Mesendoderm (in vitro differentiated cells): ENCODE results near the gene HAUS8.

Source experiments
- DNase-seq: peaks from one replicate; pipeline ENCODE4 v3.0.0; 2013
- H2AK5ac ChIP-seq: 2 replicates; pipeline ENCODE4 v1.6.1; 2013; ENCODE audit warnings: low read length, inconsistent platforms
- H2BK120ac ChIP-seq: 2 replicates; pipeline ENCODE4 v1.6.1; 2013; ENCODE audit warnings: low read depth, mild to moderate bottlenecking, low read length, moderate library complexity, mixed read lengths
- H2BK15ac ChIP-seq: replicated peaks from 2 replicates; pipeline ENCODE4 v1.6.1; 2013; ENCODE audit warnings: low read depth, mild to moderate bottlenecking, moderate library complexity
- H2BK5ac ChIP-seq: 2 replicates; pipeline ENCODE4 v1.6.1; 2013; ENCODE audit warnings: low read length, inconsistent platforms
- H3K18ac ChIP-seq: 2 replicates; pipeline ENCODE4 v1.6.1; 2013; ENCODE audit warnings: mild to moderate bottlenecking, low read length, mixed read lengths
- H3K23ac ChIP-seq: one replicate; pipeline ENCODE4 v1.6.1; 2013; ENCODE audit warnings: low read length
- H3K27ac ChIP-seq: 2 replicates; pipeline ENCODE4 v1.5.1; 2013; ENCODE audit warnings: low read depth, mild to moderate bottlenecking, inconsistent platforms, low read length, moderate library complexity
- H3K27me3 ChIP-seq: 2 replicates; pipeline ENCODE4 v1.6.1; 2013; ENCODE audit warnings: low read length, control low read depth, mild to moderate bottlenecking, inconsistent platforms; ENCODE audit not compliant: insufficient read depth, poor library complexity
- H3K36me3 ChIP-seq: 2 replicates; pipeline ENCODE4 v1.6.1; 2013; ENCODE audit warnings: low read length, inconsistent platforms; ENCODE audit not compliant: control insufficient read depth, insufficient read depth
- H3K4ac ChIP-seq: one replicate; pipeline ENCODE4 v1.6.1; 2013; ENCODE audit warnings: low read depth, mild to moderate bottlenecking, low read length, moderate library complexity
- H3K4me1 ChIP-seq: 2 replicates; pipeline ENCODE4 v1.6.1; 2013; ENCODE audit warnings: low read depth, low read length, inconsistent platforms; ENCODE audit not compliant: control insufficient read depth
- H3K4me2 ChIP-seq: 2 replicates; pipeline ENCODE4 v1.6.1; 2013; ENCODE audit warnings: low read length
- H3K4me3 ChIP-seq: 2 replicates; pipeline ENCODE4 v1.5.1; 2013; ENCODE audit warnings: mild to moderate bottlenecking, low read length
- H3K56ac ChIP-seq: one replicate; pipeline ENCODE4 v1.6.1; 2013; ENCODE audit warnings: low read length
- H3K79me1 ChIP-seq: 2 replicates; pipeline ENCODE4 v1.6.1; 2013; ENCODE audit warnings: low read length, inconsistent platforms
- H3K79me2 ChIP-seq: 2 replicates; pipeline ENCODE4 v1.6.1; 2013; ENCODE audit warnings: mild to moderate bottlenecking, low read length; ENCODE audit not compliant: control insufficient read depth, insufficient read depth
- H3K9ac ChIP-seq: 2 replicates; pipeline ENCODE4 v1.6.1; 2013; ENCODE audit warnings: low read length, inconsistent platforms
- H4K5ac ChIP-seq: one replicate; pipeline ENCODE4 v1.6.1; 2013; ENCODE audit warnings: low read length
- H4K8ac ChIP-seq: one replicate; pipeline ENCODE4 v1.6.1; 2013; ENCODE audit warnings: low read depth, mild to moderate bottlenecking, control low read depth, low read length, moderate library complexity
- WGBS: extraction: QIAGEN DNeasy Blood & Tissue Kit; methylation state at CpG from one replicate; pipeline ENCODE4 v1.1.7; 2013; ENCODE audit warnings: low lambda C conversion rate, missing lambda C conversion rate; ENCODE audit not compliant: insufficient coverage; ENCODE audit errors: extremely low coverage; 5-methylcytosine and 5-hydroxymethylcytosine counted together

Gene HAUS8

GRCh38 chr19:17077447-17078028 lies 2.3 kb upstream of the HAUS8 start:
- Histone ChIP-seq H3K79me2 (peaks cover 71% of the 10 kb centered on the region), H3K79me1 (peaks cover 30% of the 10 kb centered on the region), H3K27ac (no peak overlapping the region), H3K27me3 (no peaks in the 10 kb centered on the region), H3K4me2 (no peak overlapping the region), H2BK15ac (no peak overlapping the region), H3K4me1 (peaks cover 5% of the 10 kb centered on the region), H2AK5ac (no peak overlapping the region), H4K5ac (no peak overlapping the region), H2BK120ac (no peak overlapping the region), H3K4me3 (no peak overlapping the region), H3K36me3 (no peaks in the 10 kb centered on the region), H3K9ac (peak overlapping the region; percentile 1), H2BK5ac (no peak overlapping the region), H3K18ac (no peak overlapping the region), H3K4ac (no peak overlapping the region), H3K56ac (no peak overlapping the region), H3K23ac (no peak overlapping the region), H4K8ac (no peak overlapping the region)
- no peak for DNase-seq
- WGBS, result no CpG with 5 or more reads among the region's 17 CpGs

DNA sequence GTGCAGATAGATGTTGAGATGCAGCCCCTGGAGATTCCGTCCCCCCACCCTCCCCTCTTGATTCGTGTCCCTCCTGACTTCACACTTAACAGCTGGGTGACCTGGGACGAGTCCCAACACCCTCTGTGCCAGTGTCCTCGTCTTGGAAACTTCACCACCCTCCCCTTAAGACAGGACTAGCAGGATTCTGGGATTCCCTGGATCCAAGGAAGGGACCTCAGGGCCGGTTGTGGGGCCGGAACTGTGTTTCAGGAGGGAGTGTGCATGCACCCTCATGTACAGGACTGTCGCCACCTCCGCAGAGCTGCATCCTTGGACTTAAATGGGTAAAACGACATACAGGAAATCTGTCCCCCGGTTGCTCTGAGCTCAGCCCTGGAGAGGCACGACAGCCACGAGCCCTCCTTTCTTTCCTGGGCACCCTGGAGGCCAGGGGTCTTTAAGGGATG lies 1.3 kb upstream of the HAUS8 start:
- H3K4ac ChIP-seq, result no peak overlapping the region
- H3K56ac ChIP-seq, result peak overlapping the region; percentile 96
- H3K79me2 ChIP-seq, result peaks cover 64% of the 10 kb centered on the region
- no peak overlapping the region for H4K5ac ChIP-seq
- H3K23ac ChIP-seq, result no peak overlapping the region
- no peaks in the 10 kb centered on the region for H3K36me3 ChIP-seq
- H3K4me2 ChIP-seq, result peak overlapping the region; percentile 88
- no peak overlapping the region for H2BK5ac ChIP-seq
- H4K8ac ChIP-seq, result no peak overlapping the region
- no CpG with 5 or more reads among the region's 12 CpGs for WGBS
- H3K18ac ChIP-seq, result peak overlapping the region; percentile 65
- no peak overlapping the region for H3K27ac ChIP-seq
- H3K79me1 ChIP-seq, result peaks cover 23% of the 10 kb centered on the region
- peak overlapping the region; percentile 72 for H3K4me3 ChIP-seq
- H3K27me3 ChIP-seq, result no peaks in the 10 kb centered on the region
- H3K9ac ChIP-seq, result peak overlapping the region; percentile 93
- no peak overlapping the region for H2AK5ac ChIP-seq
- no peak for DNase-seq
- H3K4me1 ChIP-seq, result peaks cover 5% of the 10 kb centered on the region
- no peak overlapping the region for H2BK120ac ChIP-seq
- no peak overlapping the region for H2BK15ac ChIP-seq

DNA sequence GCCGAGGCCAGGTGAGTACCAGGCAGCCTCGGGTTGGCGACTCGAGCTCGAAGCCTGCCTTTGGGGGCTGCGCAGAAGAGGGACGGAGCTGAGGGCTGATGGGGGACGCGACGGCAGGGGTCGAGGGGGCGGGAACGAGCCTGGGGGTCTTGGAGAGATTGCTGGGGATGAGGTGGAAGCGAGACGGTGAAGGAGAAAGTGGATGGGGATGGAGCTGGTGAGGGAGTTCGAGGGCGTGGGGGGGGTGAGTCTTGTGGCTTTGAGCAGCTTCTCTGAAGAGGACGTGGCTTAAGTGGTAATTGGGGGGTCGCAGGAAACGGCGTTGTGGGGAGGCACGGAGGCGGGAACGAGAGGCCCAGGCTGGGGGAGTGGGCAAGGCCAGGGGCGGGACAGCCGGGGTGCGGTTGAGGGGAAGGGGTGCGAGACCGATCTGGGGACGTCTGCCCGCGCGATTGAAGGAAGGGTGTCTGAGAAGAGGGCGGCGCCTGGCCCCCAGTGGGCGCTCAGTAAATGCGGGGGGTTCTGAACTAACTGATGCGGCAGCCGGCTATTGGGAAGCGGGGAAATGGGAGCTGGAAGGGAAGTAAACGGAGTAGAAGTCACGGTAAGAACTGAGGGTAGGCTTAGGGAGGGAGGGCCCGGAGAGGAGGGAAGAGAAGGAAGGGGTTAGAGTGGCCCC lies 751 bp upstream of the HAUS8 start:
- Histone ChIP-seq H2AK5ac (no peak overlapping the region), H3K79me1 (peaks cover 23% of the 10 kb centered on the region), H3K4me2 (peak overlapping the region; percentile 88), H3K4me1 (peaks cover 5% of the 10 kb centered on the region), H4K5ac (no peak overlapping the region), H2BK120ac (no peak overlapping the region), H3K56ac (peak overlapping the region; percentile 96), H3K18ac (peak overlapping the region; percentile 65), H3K27ac (peak overlapping the region; percentile 58), H3K36me3 (no peaks in the 10 kb centered on the region), H2BK15ac (no peak overlapping the region), H3K9ac (peak overlapping the region; percentile 93), H3K4me3 (peak overlapping the region; percentile 72), H3K79me2 (peaks cover 60% of the 10 kb centered on the region), H3K27me3 (no peaks in the 10 kb centered on the region), H4K8ac (no peak overlapping the region), H2BK5ac (peak overlapping the region; percentile 20), H3K4ac (no peak overlapping the region), H3K23ac (no peak overlapping the region)
- no CpG with 5 or more reads among the region's 43 CpGs for WGBS
- peak; percentile 84 for DNase-seq

DNA sequence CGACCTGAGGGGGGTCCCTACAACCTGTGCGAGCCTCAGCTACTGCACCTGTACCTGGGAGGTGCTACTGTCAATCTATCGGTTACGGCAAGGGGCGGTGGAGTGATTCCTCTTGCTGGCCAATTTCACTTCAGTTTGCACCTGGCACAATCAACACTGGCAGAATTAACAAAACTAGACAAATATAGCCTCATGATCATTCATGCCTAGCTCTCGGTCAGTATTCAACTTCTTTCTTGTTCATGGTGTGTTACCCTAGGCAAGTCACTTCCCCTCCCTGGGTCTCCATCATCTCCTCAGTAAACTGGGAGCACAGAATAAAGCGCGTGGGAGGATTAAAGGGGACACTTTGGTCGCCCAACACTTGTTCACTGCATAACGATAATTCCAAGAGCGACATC lies 618 bp downstream of the HAUS8 start:
- DNase-seq, result no peak
- no peaks in the 10 kb centered on the region for H3K27me3 ChIP-seq
- no peak overlapping the region for H3K18ac ChIP-seq
- H3K23ac ChIP-seq, result peak overlapping the region; percentile 4
- peaks cover 28% of the 10 kb centered on the region for H3K79me1 ChIP-seq
- peaks cover 53% of the 10 kb centered on the region for H3K79me2 ChIP-seq
- H3K4me1 ChIP-seq, result peaks cover 5% of the 10 kb centered on the region
- no peak overlapping the region for H2BK15ac ChIP-seq
- H2BK5ac ChIP-seq, result no peak overlapping the region
- H3K27ac ChIP-seq, result peak overlapping the region; percentile 9
- no peak overlapping the region for H2AK5ac ChIP-seq
- no peak overlapping the region for H3K4ac ChIP-seq
- no peak overlapping the region for H2BK120ac ChIP-seq
- peak overlapping the region; percentile 93 for H3K4me2 ChIP-seq
- peak overlapping the region; percentile 76 for H3K9ac ChIP-seq
- H4K5ac ChIP-seq, result no peak overlapping the region
- no peak overlapping the region for H4K8ac ChIP-seq
- WGBS, result no CpG with 5 or more reads among the region's 11 CpGs
- peak overlapping the region; percentile 88 for H3K56ac ChIP-seq
- peak overlapping the region; percentile 56 for H3K4me3 ChIP-seq
- peaks cover 3% of the 10 kb centered on the region for H3K36me3 ChIP-seq

- H4K8ac ChIP-seq, result no peak overlapping the region
- peak overlapping the region; percentile 76 for H3K9ac ChIP-seq
- H2BK120ac ChIP-seq, result no peak overlapping the region
- peaks cover 28% of the 10 kb centered on the region for H3K79me1 ChIP-seq
- no peak overlapping the region for H3K4ac ChIP-seq
- H3K23ac ChIP-seq, result no peak overlapping the region
- peak; percentile 66 for DNase-seq
- H2BK5ac ChIP-seq, result no peak overlapping the region
- no peak overlapping the region for H3K18ac ChIP-seq
- peak overlapping the region; percentile 56 for H3K4me3 ChIP-seq
- peak overlapping the region; percentile 93 for H3K4me2 ChIP-seq
- H2BK15ac ChIP-seq, result no peak overlapping the region
- H3K79me2 ChIP-seq, result peaks cover 47% of the 10 kb centered on the region
- H3K27ac ChIP-seq, result no peak overlapping the region
- no peak overlapping the region for H2AK5ac ChIP-seq
- no peak overlapping the region for H4K5ac ChIP-seq
- H3K36me3 ChIP-seq, result peaks cover 4% of the 10 kb centered on the region
- peaks cover 5% of the 10 kb centered on the region for H3K4me1 ChIP-seq
- no CpG with 5 or more reads among the region's 18 CpGs for WGBS
- H3K56ac ChIP-seq, result peak overlapping the region; percentile 88
- H3K27me3 ChIP-seq, result no peaks in the 10 kb centered on the region
Measured at GRCh38 chr19:17073869-17074633, 1.2 kb downstream of the HAUS8 start.
